ENCODE data around the gene SPINDOC. TPM values are rescaled to one million over a fixed set of nuclear protein-coding genes. Genes with fewer than 3 reads are reported as not detected.

The SPINDOC gene
- total and polyA plus RNA-seq, 11 donors = 7.8 to 12.0 (median 10.9) TPM

- H3K36me3 ChIP-seq = peaks cover 0 to 40% (median 17%) of the 10 kb centered on the region in 9 donors
- no peak for DNase-seq
Measured at GRCh38 chr11:63845911-63846310, 32.7 kb downstream of the SPINDOC start.

GRCh38 chr11:63846897-63847296, 33.6 kb downstream of the SPINDOC start:
- TF ChIP-seq POLR2A (IDR thresholded peaks at IDR 0.05) = no peak
- TF ChIP-seq CTCF (IDR thresholded peaks at IDR 0.05) = no peak
- peak overlapping the region in 1 of 12 donors; percentile 49 for H3K27ac ChIP-seq
- H3K36me3 ChIP-seq = peaks cover 0 to 41% (median 13%) of the 10 kb centered on the region in 9 donors
- H3K4me3 ChIP-seq = no peak overlapping the region
- intact Hi-C loops (cut with DNase I) = no loop called here
- H3K27me3 ChIP-seq = no peaks in the 10 kb centered on the region
- DNase-seq (no peak), ATAC-seq (no peak)
- peaks cover 4 to 86% (median 64%) of the 10 kb centered on the region in 12 donors for H3K4me1 ChIP-seq
- no peaks in the 10 kb centered on the region for H3K9me3 ChIP-seq
- 88 to 99% (median 99%) methylated on average over 5 to 6 of the region's 6 CpGs for WGBS, 4 donors

More at GRCh38 chr11:63845911-63846310, 32.7 kb downstream of the SPINDOC start:
- peak overlapping the region in 2 of 12 donors; percentile 14 to 74 for H3K27ac ChIP-seq
- no peak for ATAC-seq
- H3K4me1 ChIP-seq = peaks cover 7 to 86% (median 65%) of the 10 kb centered on the region in 12 donors
- no peaks in the 10 kb centered on the region for H3K9me3 ChIP-seq
- no peaks in the 10 kb centered on the region for H3K27me3 ChIP-seq
- intact Hi-C loops (cut with DNase I) = no loop called here
- H3K4me3 ChIP-seq = no peak overlapping the region
- 75 to 80% (median 77%) methylated on average over 7 of the region's 7 CpGs for WGBS, 4 donors
- TF ChIP-seq CTCF (IDR thresholded peaks at IDR 0.05) = no peak
- no peak for TF ChIP-seq POLR2A (IDR thresholded peaks at IDR 0.05)

GRCh38 chr11:63847363-63847762, 34.1 kb downstream of the SPINDOC start:
- Histone ChIP-seq H3K9me3 (no peaks in the 10 kb centered on the region), H3K4me1 (peaks cover 4 to 85% (median 60%) of the 10 kb centered on the region in 12 donors), H3K36me3 (peaks cover 0 to 38% (median 13%) of the 10 kb centered on the region in 9 donors), H3K27me3 (no peaks in the 10 kb centered on the region), H3K4me3 (no peak overlapping the region), H3K27ac (peak overlapping the region in 2 of 12 donors; percentile 1 to 49)
- intact Hi-C loops (cut with DNase I) = no loop called here
- TF ChIP-seq POLR2A (IDR thresholded peaks at IDR 0.05) = no peak
- no peak for TF ChIP-seq CTCF (IDR thresholded peaks at IDR 0.05)
- DNase-seq (no peak), ATAC-seq (no peak)
- WGBS, 4 donors = 65 to 80% (median 77%) methylated on average over 3 of the region's 3 CpGs

- no peak for TF ChIP-seq POLR2A (IDR thresholded peaks at IDR 0.05)
- TF ChIP-seq CTCF (IDR thresholded peaks at IDR 0.05) = no peak
- peaks cover 0 to 31% (median 5%) of the 10 kb centered on the region in 9 donors for H3K36me3 ChIP-seq
- H3K4me3 ChIP-seq = no peak overlapping the region
- no peaks in the 10 kb centered on the region for H3K27me3 ChIP-seq
- no peak overlapping the region for H3K27ac ChIP-seq
- H3K4me1 ChIP-seq = peaks cover 4 to 78% (median 40%) of the 10 kb centered on the region in 12 donors
- no peak for DNase-seq
- intact Hi-C loops (cut with DNase I) = no loop called here
- 80 to 88% (median 82%) methylated on average over 2 of the region's 2 CpGs for WGBS, 4 donors
- no peaks in the 10 kb centered on the region for H3K9me3 ChIP-seq
- no peak for ATAC-seq
Measured at GRCh38 chr11:63849691-63850090, 36.4 kb downstream of the SPINDOC start.

Measured in heart left ventricle (tissue), 16 donors.